T-helper 2 cell treated with Interferon-gamma antibody and Interleukin-4, amounts not matched to agents 5 μg/mL and 100 μg/mL, for 36 hours (primary cell): ENCODE measurements around the gene FGD4.

Experiments
- DNase-seq: peaks from one replicate; pipeline ENCODE4 v3.0.0; 2021; ENCODE audit warnings: low spot score
- H3K27ac Mint-ChIP-seq: one replicate; pipeline ENCODE4 v1.8.0; 2021; ENCODE audit warnings: mild to moderate bottlenecking, mixed read lengths
- H3K27me3 Mint-ChIP-seq: one replicate; pipeline ENCODE4 v1.8.0; 2021; ENCODE audit warnings: low read depth, mixed read lengths
- H3K36me3 Mint-ChIP-seq: one replicate; pipeline ENCODE4 v1.8.0; 2021; ENCODE audit warnings: low read depth, mixed read lengths
- H3K4me1 Mint-ChIP-seq: one replicate; pipeline ENCODE4 v1.8.0; 2021; ENCODE audit warnings: low read depth, mixed read lengths
- H3K4me3 Mint-ChIP-seq: one replicate; pipeline ENCODE4 v1.8.0; 2022; ENCODE audit warnings: mild to moderate bottlenecking, moderate library complexity, mixed read lengths
- H3K9me3 Mint-ChIP-seq: one replicate; pipeline ENCODE4 v1.8.0; 2021; ENCODE audit warnings: mixed read lengths

FGD4 gene

GRCh38 chr12:32477714-32478113 is 78.4 kb downstream of the FGD4 start:
- no peak for DNase-seq
- no peaks in the 10 kb centered on the region for H3K36me3 Mint-ChIP-seq

GRCh38 chr12:32478166-32478565 is 78.8 kb downstream of the FGD4 start:
- H3K27me3 Mint-ChIP-seq: peaks cover 8% of the 10 kb centered on the region
- H3K4me1 Mint-ChIP-seq: peaks cover under 1% of the 10 kb centered on the region
- DNase-seq: no peak
- H3K36me3 Mint-ChIP-seq: no peaks in the 10 kb centered on the region
- H3K27ac Mint-ChIP-seq: no peak overlapping the region
- H3K4me3 Mint-ChIP-seq: no peak overlapping the region
- no peaks in the 10 kb centered on the region for H3K9me3 Mint-ChIP-seq

More at GRCh38 chr12:32477714-32478113, 78.4 kb downstream of the FGD4 start:
- Mint-ChIP-seq H3K4me1 (no peaks in the 10 kb centered on the region), H3K4me3 (no peak overlapping the region), H3K9me3 (no peaks in the 10 kb centered on the region), H3K27me3 (peaks cover 8% of the 10 kb centered on the region), H3K27ac (no peak overlapping the region)

GRCh38 chr12:32478858-32479725 is 79.7 kb downstream of the FGD4 start:
- Mint-ChIP-seq H3K36me3 (no peaks in the 10 kb centered on the region), H3K9me3 (no peaks in the 10 kb centered on the region), H3K27me3 (peaks cover 8% of the 10 kb centered on the region), H3K4me3 (no peak overlapping the region), H3K4me1 (peaks cover 6% of the 10 kb centered on the region), H3K27ac (no peak overlapping the region)
- no peak for DNase-seq

GRCh38 chr12:32482226-32482625 is 82.9 kb downstream of the FGD4 start:
- H3K4me3 Mint-ChIP-seq: no peak overlapping the region
- H3K27ac Mint-ChIP-seq: no peak overlapping the region
- DNase-seq: no peak
- H3K9me3 Mint-ChIP-seq: no peaks in the 10 kb centered on the region
- H3K36me3 Mint-ChIP-seq: no peaks in the 10 kb centered on the region
- peaks cover 4% of the 10 kb centered on the region for H3K27me3 Mint-ChIP-seq
- H3K4me1 Mint-ChIP-seq: peaks cover 6% of the 10 kb centered on the region

GRCh38 chr12:32483499-32483898 is 84.1 kb downstream of the FGD4 start:
- Mint-ChIP-seq H3K4me3 (no peak overlapping the region), H3K9me3 (no peaks in the 10 kb centered on the region), H3K4me1 (peaks cover 6% of the 10 kb centered on the region), H3K27me3 (no peaks in the 10 kb centered on the region), H3K36me3 (no peaks in the 10 kb centered on the region), H3K27ac (no peak overlapping the region)
- DNase-seq: no peak

GRCh38 chr12:32483993-32484392 is 84.6 kb downstream of the FGD4 start:
- DNase-seq: no peak
- no peaks in the 10 kb centered on the region for H3K36me3 Mint-ChIP-seq
- peaks cover under 1% of the 10 kb centered on the region for H3K27me3 Mint-ChIP-seq
- no peak overlapping the region for H3K27ac Mint-ChIP-seq
- peaks cover 6% of the 10 kb centered on the region for H3K4me1 Mint-ChIP-seq
- no peaks in the 10 kb centered on the region for H3K9me3 Mint-ChIP-seq
- H3K4me3 Mint-ChIP-seq: no peak overlapping the region

GRCh38 chr12:32486158-32486557 is 86.8 kb downstream of the FGD4 start:
- no peak overlapping the region for H3K27ac Mint-ChIP-seq
- peaks cover 6% of the 10 kb centered on the region for H3K4me1 Mint-ChIP-seq
- peaks cover 12% of the 10 kb centered on the region for H3K27me3 Mint-ChIP-seq
- H3K9me3 Mint-ChIP-seq: no peaks in the 10 kb centered on the region
- H3K36me3 Mint-ChIP-seq: no peaks in the 10 kb centered on the region
- no peak overlapping the region for H3K4me3 Mint-ChIP-seq
- DNase-seq: no peak

GRCh38 chr12:32488132-32488531 is 88.8 kb downstream of the FGD4 start:
- no peak for DNase-seq
- Mint-ChIP-seq H3K36me3 (no peaks in the 10 kb centered on the region), H3K27ac (no peak overlapping the region), H3K9me3 (no peaks in the 10 kb centered on the region), H3K27me3 (peaks cover 12% of the 10 kb centered on the region), H3K4me1 (peaks cover 6% of the 10 kb centered on the region), H3K4me3 (no peak overlapping the region)

GRCh38 chr12:32489070-32489469 is 89.7 kb downstream of the FGD4 start:
- Mint-ChIP-seq H3K36me3 (no peaks in the 10 kb centered on the region), H3K27me3 (peaks cover 12% of the 10 kb centered on the region), H3K4me1 (no peaks in the 10 kb centered on the region), H3K4me3 (no peak overlapping the region), H3K27ac (no peak overlapping the region), H3K9me3 (no peaks in the 10 kb centered on the region)
- no peak for DNase-seq

GRCh38 chr12:32490801-32491200 is 91.4 kb downstream of the FGD4 start:
- Mint-ChIP-seq H3K27ac (no peak overlapping the region), H3K9me3 (no peaks in the 10 kb centered on the region), H3K4me1 (no peaks in the 10 kb centered on the region), H3K27me3 (peaks cover 12% of the 10 kb centered on the region), H3K4me3 (no peak overlapping the region), H3K36me3 (no peaks in the 10 kb centered on the region)
- no peak for DNase-seq

GRCh38 chr12:32493282-32493681 is 93.9 kb downstream of the FGD4 start:
- H3K27ac Mint-ChIP-seq: no peak overlapping the region
- no peak overlapping the region for H3K4me3 Mint-ChIP-seq
- H3K9me3 Mint-ChIP-seq: no peaks in the 10 kb centered on the region
- H3K36me3 Mint-ChIP-seq: no peaks in the 10 kb centered on the region
- H3K27me3 Mint-ChIP-seq: peaks cover 13% of the 10 kb centered on the region
- no peak for DNase-seq
- H3K4me1 Mint-ChIP-seq: peaks cover 8% of the 10 kb centered on the region

- H3K4me1 Mint-ChIP-seq: peaks cover 8% of the 10 kb centered on the region
- H3K27ac Mint-ChIP-seq: no peak overlapping the region
- peaks cover 9% of the 10 kb centered on the region for H3K27me3 Mint-ChIP-seq
- H3K36me3 Mint-ChIP-seq: no peaks in the 10 kb centered on the region
- H3K4me3 Mint-ChIP-seq: no peak overlapping the region
- no peak for DNase-seq
- no peaks in the 10 kb centered on the region for H3K9me3 Mint-ChIP-seq
Observed at GRCh38 chr12:32494656-32495055, 95.3 kb downstream of the FGD4 start.

- no peaks in the 10 kb centered on the region for H3K9me3 Mint-ChIP-seq
- no peak overlapping the region for H3K27ac Mint-ChIP-seq
- H3K4me1 Mint-ChIP-seq: peaks cover 11% of the 10 kb centered on the region
- DNase-seq: no peak
- no peak overlapping the region for H3K4me3 Mint-ChIP-seq
- H3K27me3 Mint-ChIP-seq: peaks cover 2% of the 10 kb centered on the region
- no peaks in the 10 kb centered on the region for H3K36me3 Mint-ChIP-seq
Observed at GRCh38 chr12:32496946-32497345, 97.6 kb downstream of the FGD4 start.

GRCh38 chr12:32497864-32498263 is 98.5 kb downstream of the FGD4 start:
- H3K9me3 Mint-ChIP-seq: no peaks in the 10 kb centered on the region
- peaks cover 2% of the 10 kb centered on the region for H3K27me3 Mint-ChIP-seq
- peaks cover 14% of the 10 kb centered on the region for H3K4me1 Mint-ChIP-seq
- H3K27ac Mint-ChIP-seq: no peak overlapping the region
- H3K4me3 Mint-ChIP-seq: no peak overlapping the region
- H3K36me3 Mint-ChIP-seq: no peaks in the 10 kb centered on the region
- no peak for DNase-seq

GRCh38 chr12:32499048-32499447 is 99.7 kb downstream of the FGD4 start:
- Mint-ChIP-seq H3K27ac (no peak overlapping the region), H3K36me3 (no peaks in the 10 kb centered on the region), H3K4me1 (peaks cover 14% of the 10 kb centered on the region), H3K27me3 (peaks cover 2% of the 10 kb centered on the region), H3K9me3 (no peaks in the 10 kb centered on the region), H3K4me3 (no peak overlapping the region)
- DNase-seq: no peak
